ENCODE data around the gene SV2B. TPM values are rescaled to one million over a fixed set of nuclear protein-coding genes. Genes with fewer than 3 reads are reported as not detected.

Gene SV2B
- total and polyA plus RNA-seq, 9 of the 15 experiments (the other 6 are each of a cell fraction or from before 2014, with no cell fraction given): 0.01 to 0.25 (median 0.11) TPM

DNA sequence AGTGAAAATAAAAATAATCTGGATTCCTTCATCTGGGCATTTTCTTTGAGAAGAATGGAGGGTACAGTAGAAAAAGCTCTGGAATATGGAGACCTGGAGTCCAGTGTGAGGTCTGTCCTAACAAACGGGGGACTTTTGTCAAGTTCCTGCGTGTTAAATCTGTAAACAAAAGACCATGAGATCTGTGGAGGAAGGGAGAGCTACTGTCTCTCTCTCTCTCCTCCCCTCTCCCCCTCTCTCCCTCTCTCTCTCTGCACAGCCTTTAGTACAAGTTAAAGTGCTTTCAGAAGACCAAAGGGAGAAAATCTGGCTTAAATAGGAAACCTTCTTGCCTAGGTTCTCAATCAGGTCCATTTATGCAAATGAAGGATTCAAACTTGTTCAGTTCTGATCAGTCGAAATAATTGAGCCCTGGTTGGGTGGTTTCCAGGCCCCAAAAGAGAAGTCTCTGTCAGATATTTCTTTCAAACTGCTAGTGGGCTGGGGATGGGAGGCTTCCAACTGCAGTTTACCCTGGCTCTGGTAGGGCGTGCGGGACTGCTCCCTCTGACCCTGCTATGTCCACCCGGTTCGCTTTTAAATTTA, 103.7 kb downstream of the SV2B start:
- no peak overlapping the region for H2AFZ ChIP-seq (ENCODE audit: low read depth, low read length)
- BruUV-seq (replicated peaks): no TSS peak
- no peaks in the 10 kb centered on the region for H3K4me1 ChIP-seq (replicated peaks in 1 of 2; ENCODE audit: control insufficient read depth in 2 of 2, insufficient read depth in 2 of 2, low read length in 2 of 2)
- TF ChIP-seq NFXL1 (CRISPR knock-in tag; IDR thresholded peaks at IDR 0.05) (no peak), KDM4B (IDR thresholded peaks at IDR 0.05; ENCODE audit: borderline replicate concordance in 2 of 2, low read depth in 1 of 2) (no peak), ZNF398 (CRISPR knock-in tag; IDR thresholded peaks at IDR 0.05) (no peak), ZNF830 (CRISPR knock-in tag; IDR thresholded peaks at IDR 0.05) (no peak), RAD51 (IDR thresholded peaks at IDR 0.05; ENCODE audit: borderline replicate concordance, low read depth) (no peak), HDAC6 (IDR thresholded peaks at IDR 0.05; ENCODE audit: low read depth, low read length) (no peak), MIER1 (IDR thresholded peaks at IDR 0.05; ENCODE audit: low read depth) (no peak), XRCC4 (IDR thresholded peaks at IDR 0.05; ENCODE audit: extremely low read depth, insufficient read depth, insufficient read length) (no peak), GABPB1 (CRISPR knock-in tag; IDR thresholded peaks at IDR 0.05) (no peak), ZBTB9 (CRISPR knock-in tag; IDR thresholded peaks at IDR 0.05) (no peak)
- TF ChIP-seq, protein P1, sequence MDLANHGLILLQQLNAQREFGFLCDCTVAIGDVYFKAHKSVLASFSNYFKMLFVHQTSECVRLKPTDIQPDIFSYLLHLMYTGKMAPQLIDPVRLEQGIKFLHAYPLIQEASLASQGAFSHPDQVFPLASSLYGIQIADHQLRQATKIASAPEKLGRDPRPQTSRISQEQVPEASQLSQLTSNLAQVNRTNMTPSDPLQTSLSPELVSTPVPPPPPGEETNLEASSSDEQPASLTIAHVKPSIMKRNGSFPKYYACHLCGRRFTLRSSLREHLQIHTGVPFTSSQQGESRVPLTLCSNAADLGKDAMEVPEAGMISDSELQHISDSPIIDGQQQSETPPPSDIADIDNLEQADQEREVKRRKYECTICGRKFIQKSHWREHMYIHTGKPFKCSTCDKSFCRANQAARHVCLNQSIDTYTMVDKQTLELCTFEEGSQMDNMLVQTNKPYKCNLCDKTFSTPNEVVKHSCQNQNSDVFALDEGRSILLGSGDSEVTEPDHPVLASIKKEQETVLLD (IDR thresholded peaks at IDR 0.05): no peak
- no peaks in the 10 kb centered on the region for H3K36me3 ChIP-seq (ENCODE audit: control insufficient read depth, insufficient read depth, low read length)
- H3K9ac ChIP-seq (ENCODE audit: insufficient read depth in 1 of 2, low read depth in 2 of 2, low read length in 2 of 2): no peak overlapping the region
- CTCF ChIA-PET (ENCODE audit: low intra/inter-chr PET ratio): no interaction called here
- H4K20me1 ChIP-seq (replicated peaks; ENCODE audit: control insufficient read depth, insufficient read depth, low read length): no peaks in the 10 kb centered on the region; the same call in 1 of the 2 replicates
- WGBS (ENCODE audit: insufficient coverage, low coverage, missing lambda C conversion rate): under 1% methylated on average over 6 of the region's 7 CpGs
- H3K4me2 ChIP-seq (ENCODE audit: insufficient read depth, low read length): no peak overlapping the region
- H3K27me3 ChIP-seq (ENCODE audit: control insufficient read depth in 2 of 2, insufficient read depth in 2 of 2, low read length in 2 of 2): peaks cover 6 to 10% of the 10 kb centered on the region in 2 experiments; a peak in 2 of 5 replicates
- no peak overlapping the region for H3K27ac ChIP-seq (ENCODE audit: extremely low read depth, low read depth, low read length)
- intact Hi-C loops (cut with micrococcal nuclease) (no loop called here), in situ Hi-C loops (cut with MboI) (no loop called here)
- H3K4me3 ChIP-seq: no peak overlapping the region
- H3K9me3 ChIP-seq (replicated peaks; ENCODE audit: control insufficient read depth, insufficient read depth, low read depth, low read length): no peaks in the 10 kb centered on the region
- POLR2A ChIA-PET: interaction anchor here (0.6 to 0.7 kb wide), 3 partner anchors 8 to 637 kb away, joined by 3 to 4 read pairs (median 3); no protein-coding TSS in a partner anchor
- H3K79me2 ChIP-seq (ENCODE audit: control insufficient read depth, insufficient read depth, low read length): no peaks in the 10 kb centered on the region
- ATAC-seq (no peak), DNase-seq (ENCODE audit: extremely low read depth in 1 of 4, low spot score in 3 of 4) (no peak), FAIRE-seq (no peak)
- no peaks in the 10 kb centered on the region for H3K9me1 ChIP-seq (ENCODE audit: control insufficient read depth, insufficient read depth, low read length)

Measured in K562 (cell line).